Umbilical cord (tissue), 2 donors: ENCODE measurements around the gene TSPAN18. TPM values are rescaled to one million over a fixed set of nuclear protein-coding genes. Genes with fewer than 3 reads are reported as not detected.

Source experiments
- DNase-seq: peaks from one replicate; pipeline ENCODE4 v3.0.0-alpha.2; 2015; ENCODE audit warnings: low spot score
- total RNA-seq: library from RNA; depleted of rRNA; stranded (reverse); fragments of >200 nt; gene quantifications from one replicate; pipeline ENCODE4 v1.2.3, GENCODE V29; 2014; ENCODE audit warnings: low replicate concordance; ENCODE audit not compliant: insufficient read depth

Gene TSPAN18
- total RNA-seq, 1 donor from 2014 or later: 20.5 TPM

DNA sequence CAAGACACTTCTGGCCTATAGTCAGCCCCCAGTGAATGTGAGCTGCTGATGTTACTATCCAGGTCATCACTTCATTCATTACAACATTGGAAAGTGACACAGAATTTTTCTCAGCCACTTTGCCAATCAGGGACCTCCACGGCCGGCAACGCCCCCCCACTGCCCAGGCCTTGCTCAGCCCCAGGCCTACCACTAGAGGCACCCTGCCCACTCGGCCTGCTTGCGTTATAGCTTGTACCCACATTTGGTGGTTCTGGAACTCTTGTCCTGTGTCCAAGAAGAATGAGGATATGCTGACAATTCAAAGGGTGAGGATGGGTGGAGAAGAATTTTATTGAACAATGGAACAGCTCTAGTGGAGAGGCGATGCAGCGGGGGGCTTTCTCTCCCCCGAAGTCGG is 96.2 kb downstream of the TSPAN18 start:
- no peak for DNase-seq

DNA sequence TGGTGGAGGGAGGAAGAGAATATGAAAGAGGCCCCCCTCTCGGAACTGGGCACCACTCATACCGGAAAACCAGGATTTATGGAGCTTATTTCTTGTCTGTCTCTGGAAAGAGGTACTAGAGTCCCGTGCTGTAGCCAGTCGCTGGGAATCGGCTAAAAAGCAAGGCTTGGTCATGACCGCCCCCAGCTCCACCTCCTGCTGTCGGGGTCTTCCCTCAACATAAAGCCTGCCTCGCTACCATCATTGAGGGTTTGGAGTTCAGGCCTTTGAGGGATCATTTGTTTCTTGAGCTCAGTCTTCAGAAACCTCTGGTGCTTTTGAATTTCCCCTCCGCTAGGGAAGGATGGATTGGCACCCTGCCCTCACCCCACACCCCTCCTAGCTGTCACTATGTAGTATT is 97.1 kb downstream of the TSPAN18 start:
- DNase-seq: peak; percentile 56

DNA sequence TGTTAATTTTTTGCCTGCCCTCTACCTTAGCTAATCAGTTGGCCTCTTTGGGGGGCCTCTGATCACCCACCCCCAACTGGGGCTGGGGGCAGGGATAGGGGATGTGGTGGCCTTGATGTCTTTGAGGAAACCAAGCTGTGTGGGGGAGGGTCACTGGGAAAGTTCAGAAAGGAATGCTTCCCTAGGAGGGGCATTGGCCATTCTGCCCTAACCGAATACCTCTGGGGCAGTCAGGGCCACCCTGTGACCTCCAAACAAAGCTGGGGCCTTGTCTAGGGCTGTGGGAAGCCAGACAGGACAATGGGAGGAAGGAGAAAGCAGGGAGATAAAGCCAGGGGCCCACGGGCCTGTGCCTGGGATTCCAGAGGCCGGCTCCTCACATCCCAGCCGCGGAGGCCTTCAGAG is 97.5 kb downstream of the TSPAN18 start:
- DNase-seq: no peak

DNA sequence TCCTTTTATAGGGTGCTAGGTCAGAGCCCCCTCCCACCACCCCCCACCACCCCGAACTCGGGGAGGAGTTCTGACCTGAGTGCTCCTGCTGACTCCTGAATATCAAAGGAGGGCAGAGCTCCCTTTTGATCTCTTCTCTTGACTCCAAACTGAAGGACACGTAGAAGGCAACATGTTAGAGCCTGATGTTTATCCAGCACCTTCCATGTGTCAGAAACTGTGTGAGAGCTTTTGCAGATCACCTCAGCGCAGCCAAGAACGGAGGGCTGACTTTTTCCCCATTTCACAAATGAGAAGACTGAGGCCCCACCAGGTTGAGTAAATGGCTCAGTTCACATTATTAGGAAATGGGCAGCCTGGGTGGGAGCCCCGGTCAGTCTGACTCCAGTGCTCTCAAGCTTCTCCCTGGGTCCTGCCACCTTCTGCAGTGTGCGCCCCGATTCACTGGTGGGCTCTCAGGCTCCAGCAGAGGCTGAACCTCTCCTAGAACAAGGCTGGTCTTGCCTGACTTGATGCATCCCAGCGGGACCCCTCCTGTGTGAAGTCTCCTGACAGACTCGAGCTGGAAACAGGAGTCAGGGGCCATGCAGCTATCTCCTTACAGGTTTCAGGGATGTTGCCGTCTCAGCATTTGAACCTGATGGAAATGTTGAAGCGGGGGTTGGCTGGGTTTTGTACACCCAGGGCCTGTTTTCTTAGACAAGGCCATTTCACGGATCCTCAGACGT is 98.5 kb downstream of the TSPAN18 start:
- DNase-seq: no peak

DNA sequence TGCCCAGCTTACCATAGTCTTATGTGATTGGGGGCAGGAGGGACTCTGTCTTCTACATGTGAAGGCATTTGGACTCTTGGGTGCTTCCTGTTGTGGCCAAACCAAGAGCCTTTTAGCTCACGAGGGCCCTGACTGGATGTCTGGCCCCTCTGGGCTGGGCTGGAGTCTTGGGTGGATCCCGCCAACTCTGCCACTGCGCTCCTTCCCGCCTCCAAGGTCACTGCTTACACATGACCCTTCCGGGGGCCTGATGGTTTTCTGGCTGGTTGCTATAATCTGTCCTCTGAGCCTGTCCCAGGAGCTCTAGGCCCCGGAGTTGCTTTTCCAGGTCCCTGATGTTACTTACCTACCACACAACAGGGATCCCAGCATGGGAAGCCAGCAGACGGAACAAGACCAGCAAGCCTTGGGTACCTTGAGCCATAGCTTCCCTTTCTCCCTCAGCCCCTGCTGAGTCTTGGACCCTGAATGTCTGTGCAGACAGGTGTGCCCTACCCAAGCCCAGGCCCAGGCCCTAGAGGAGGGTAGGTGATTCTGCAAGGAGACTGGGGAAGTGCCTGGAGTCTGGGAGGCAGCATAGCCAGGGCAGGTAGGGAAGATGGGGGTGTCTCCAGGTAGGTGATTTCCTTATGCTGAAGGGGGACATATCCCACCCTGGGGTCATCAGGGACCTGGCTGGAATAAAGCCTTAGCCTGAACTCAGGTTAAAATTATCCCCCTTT is 100.3 kb downstream of the TSPAN18 start:
- DNase-seq: no peak

DNA sequence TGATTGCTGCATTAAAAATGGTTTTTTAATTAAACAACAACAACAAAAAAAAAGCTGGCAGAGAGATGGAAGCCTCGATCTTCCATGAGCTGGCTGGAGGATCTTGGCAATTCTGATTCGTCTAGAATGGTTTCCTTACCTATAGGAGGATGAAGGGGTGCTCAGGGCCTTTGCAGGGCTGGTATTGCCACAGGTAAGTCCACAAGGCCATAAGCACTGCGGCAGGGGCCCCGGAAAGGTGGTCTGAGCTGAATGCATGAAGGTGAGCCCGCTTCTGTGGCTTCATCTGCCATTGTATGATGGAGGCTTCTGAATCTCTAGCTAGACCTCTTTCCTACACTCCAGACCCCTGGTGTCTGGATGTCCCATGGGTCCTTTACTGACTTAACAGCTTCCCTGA is 101.5 kb downstream of the TSPAN18 start:
- DNase-seq: no peak

DNA sequence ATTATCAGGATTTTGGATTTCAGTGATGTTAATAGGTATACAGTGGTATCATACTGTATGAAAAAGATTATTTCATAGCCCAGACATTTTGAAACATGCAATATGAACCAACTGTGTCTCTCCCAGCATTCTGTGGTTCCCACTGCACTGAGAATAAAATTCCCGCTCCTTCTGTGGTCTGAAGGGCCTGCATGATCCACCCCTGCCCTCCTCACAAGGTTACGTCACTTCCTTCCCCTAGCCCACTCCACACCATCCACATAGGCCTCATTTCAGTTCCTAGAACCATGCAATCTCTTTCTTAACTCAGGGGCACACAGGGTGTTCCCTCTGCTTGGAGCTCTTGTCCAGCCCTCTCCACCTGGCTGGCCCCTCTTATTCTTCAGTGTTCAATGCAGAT is 103.1 kb downstream of the TSPAN18 start:
- DNase-seq: no peak

DNA sequence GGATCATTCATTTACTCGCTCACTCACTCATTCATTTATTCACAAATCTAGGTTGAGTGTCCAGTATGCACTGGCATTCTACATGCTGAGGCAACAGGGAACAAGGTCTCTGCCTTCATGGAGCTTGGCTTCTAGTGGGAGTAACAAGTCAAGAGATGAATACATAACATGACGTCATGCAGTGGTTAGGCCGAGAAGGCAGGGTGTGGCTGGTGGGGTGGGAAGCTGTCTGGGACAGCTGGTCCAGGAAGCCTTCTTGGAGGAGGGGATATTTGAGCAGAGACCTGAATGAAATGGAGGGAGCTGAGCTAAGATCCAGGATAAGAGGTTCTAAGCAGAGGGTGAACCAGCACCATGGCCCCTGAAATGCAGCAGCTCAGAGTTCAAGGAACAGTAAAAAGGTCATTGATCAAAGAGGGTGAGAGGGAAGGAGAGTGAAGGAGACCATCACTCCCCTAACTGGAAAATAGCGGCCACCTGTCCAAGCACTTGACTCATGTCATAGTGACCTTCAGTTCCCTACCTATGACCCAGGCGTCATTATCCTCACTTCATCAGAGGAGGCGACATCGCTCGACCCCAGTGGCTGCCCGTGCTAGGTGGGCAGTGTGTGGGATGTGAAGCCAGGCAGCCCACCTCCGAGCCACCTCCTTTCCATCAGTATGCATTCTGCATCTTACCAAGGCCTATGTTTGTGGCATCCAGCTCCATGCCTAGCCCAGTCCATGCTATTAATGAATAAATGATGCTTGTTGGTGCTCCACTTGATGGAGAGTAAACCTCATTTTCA is 105.0 kb downstream of the TSPAN18 start:
- no peak for DNase-seq

DNA sequence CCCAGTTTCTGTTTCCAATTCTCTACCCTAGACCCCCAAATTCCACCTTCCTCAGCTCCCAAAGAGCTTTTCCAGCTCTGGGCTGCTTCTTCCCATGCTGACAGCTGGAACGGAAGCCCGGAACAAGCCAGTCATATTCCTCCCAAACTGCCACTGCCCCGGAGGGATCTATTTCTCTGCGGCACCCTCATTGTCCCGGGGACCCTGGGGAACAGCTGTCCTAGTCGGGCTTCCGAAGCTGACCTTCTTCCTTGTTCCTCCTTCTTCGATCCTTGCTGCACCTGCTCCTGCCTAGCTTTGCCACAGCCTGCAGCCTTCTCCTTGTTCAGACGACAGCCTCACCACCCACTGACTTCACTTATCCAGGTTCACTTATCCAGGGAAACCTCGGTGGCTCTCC is 105.7 kb downstream of the TSPAN18 start:
- no peak for DNase-seq

DNA sequence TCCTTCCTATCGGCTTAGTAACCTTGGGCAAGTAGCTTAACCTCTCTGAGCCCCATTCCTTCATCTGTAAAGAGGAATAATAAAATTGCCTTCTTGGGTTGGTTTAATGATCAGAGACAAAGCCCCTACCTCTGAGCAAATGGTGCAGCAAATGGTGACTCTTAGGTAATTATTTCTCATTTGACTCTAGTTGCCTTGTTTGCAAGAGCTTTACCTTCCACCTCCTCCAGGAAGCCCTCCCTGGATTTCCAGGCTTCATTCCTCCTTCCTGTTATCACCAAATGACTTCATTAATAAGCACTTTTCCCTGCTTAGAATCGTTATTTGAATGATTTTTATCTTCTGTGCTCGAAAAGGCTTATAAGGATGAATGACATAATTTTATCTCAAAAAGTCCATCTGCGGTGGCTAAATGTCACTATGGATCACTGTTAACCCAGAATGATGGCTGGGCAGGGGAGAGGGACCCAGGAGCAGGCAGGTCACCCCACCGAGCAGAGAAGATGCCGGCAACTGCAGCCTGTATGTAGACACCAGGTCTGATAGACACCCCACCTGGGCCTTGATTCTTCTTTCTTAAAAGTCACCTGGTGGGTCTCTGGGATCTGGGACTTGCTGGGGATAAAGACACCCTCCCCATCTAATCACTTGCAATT is 106.6 kb downstream of the TSPAN18 start:
- DNase-seq: no peak

DNA sequence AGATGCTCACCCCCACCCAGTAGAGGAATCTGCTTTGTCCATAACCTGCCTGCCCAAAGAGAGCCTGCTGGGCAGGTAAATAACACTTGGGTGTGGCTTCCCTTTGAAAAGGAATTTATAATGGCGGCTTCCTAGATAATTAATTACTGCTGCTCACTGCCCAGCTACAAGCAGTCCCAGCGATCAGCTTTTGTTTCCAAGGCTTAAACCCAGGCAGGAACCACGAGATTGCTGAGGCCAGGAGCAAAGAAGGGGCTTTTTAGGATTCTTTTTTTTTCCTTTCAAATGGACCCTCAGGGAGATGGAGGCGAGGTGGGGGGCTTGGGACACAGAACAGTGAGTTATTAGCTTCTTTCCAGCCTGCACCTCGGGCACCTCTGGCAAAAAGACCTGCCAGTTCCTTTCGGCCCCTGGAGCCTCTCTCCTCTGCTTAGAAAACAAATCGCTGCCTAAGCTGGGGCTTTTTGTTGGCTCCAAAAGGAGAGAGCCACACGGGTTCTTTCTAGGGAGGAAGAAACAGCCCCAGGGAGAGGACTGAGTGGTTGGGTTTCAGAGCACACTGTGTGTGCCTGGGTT is 107.2 kb downstream of the TSPAN18 start:
- peak; percentile 91 for DNase-seq

DNA sequence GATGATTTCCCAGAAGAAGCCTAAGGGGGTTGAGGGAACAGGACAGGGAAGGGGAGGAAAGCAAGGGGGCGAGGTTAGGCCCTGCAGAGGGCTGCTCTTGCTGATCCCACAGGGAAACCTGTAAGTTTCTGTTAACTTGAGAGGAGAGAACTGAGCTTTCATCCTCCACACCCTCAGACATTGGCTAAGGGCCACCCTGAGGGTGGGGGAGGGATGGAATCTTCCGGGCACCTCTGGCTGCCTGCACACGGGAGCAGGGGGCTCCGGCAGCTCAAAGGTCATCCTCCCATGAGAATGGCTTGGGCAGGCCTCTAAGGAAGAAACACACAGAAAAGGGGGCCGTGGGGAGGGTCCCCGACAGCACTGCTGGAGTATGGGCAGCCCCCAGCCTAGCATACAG is 108.1 kb downstream of the TSPAN18 start:
- DNase-seq: peak; percentile 47

DNA sequence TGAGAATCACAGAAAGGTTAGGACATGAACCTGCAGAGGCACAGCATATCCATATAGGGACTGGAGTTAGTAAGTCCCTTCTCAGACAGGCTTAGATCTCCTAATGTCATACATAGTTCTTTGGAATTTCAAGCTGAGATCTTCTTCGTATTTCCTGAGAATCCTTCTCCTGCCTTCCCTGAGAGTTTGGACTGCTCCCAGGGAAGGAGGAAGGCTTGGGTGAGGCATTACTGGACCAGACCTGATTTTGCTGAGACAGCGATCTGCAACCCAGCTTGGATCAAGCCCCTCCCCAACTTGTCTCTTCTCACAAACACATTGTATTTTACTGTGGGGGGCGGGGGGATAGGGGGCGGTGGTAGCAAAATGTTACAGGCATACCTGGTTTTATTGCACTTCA is 108.5 kb downstream of the TSPAN18 start:
- DNase-seq: peak; percentile 93

DNA sequence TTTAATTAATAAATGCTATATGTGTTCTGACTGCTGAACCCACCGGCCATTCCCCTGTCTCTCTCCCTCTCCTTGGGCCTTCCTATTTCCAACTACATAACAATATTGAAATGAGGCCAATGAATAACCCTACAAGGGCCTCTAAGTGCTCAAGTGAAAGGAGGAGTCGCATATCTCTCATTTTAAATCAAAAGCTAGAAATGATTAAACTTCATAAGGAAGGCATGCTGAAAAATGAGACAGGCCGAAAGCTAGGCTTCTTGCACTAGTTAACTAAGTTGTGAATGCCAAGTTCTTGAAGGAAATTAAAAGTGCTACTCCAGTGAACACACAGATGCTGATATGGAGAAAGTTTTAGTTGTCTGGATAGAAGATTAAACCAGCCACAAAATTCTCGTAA is 109.2 kb downstream of the TSPAN18 start:
- DNase-seq: peak; percentile 90

DNA sequence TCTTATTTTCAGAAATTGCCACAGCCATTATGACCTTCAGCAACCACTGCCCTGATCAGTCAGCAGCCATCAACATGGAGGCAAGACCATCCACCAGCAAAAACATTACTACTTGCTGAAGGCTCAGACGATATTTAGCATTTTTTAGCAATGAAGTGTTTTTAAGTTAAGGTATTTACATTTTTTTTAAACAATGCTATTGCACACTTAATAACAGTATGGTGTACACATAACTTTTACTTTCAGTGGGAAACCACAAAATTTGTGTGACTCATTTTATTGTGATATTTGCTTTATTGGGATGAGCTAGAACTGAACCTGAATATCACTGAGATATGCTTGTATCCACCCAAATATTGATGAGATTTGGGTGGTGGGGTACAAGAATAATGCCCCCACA is 110.9 kb downstream of the TSPAN18 start:
- DNase-seq: no peak

DNA sequence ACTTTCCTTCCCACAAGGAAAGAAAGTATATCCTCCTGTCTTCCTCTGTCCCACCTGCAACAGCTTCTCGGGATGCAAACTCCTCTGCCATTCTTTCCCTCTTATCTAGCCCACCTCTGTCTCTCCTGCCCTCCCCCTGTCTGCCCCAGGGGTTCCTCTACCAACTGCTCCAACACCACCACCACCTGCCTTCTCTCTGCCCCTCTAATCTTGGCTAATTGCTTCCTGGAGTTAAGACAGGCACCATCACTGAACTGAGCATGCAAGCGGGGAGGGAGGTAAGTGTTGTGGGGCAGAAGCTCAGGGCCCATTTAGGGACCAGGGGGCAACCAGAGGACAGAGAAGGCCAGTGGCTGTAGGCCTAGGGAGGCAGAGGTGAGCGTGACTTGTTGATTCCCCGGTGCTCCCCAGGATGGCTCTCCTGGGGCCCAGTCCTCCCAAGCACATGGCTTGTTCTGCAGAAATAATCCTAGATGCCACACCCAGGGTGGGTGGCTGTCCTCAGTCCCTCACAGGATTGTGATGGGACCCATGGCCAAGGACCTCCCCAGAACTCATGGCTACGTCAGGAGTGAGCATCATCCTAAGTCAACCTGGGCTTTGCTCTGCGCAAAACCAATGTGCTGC is 112.8 kb downstream of the TSPAN18 start:
- DNase-seq: no peak

DNA sequence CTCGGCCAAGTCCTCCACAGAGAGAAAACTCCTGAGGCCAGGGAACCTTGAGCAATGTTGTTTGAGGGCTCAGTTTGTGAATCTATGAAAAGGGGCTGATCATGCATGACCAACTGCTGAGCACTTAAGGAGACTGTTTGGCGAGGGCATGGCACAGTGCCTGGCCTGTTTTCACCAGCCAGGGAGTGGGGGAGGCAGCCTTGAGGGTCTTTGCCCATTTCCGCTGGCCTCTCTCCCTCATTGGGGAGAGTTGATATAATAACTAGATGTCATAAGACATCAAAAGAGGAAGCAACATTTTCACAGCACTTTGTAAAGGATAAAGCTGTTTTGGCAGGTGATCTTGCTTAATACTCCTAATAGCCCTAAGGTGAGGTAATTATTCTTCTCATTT is 113.3 kb downstream of the TSPAN18 start:
- DNase-seq: no peak

DNA sequence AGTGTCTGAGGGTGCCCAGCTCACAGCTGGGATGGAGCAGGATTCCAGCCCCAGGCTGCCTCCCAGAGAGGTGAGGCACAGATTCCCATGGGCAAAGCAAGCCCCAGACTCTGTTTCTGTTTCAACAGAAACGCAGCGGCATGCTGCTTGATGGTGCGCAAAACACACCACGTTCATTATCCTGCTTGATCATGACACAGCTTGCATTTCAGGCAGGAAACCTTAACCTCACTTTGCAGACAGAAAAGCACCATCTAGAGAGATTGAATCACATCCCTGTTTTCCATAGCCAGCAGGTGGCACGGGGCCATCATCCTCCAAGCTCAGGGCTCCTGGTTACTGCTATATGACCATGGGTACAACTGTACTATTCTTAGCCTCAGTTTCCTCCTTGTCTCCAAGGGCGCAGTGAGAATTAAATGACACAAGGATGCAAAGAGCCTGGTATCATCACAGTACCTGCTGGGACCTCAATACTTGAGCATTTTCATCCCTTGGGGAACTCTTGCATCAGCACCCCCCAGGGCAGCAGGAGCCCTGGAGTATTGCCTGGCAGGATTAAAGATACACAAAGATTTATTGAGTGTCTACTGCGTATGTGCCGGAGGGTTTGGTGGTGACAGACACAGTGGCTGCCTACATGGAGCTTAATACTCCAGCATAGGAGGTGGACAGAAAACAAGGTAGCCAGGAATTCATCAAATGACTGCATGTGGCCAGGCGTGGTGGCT is 113.9 kb downstream of the TSPAN18 start:
- DNase-seq: no peak

DNA sequence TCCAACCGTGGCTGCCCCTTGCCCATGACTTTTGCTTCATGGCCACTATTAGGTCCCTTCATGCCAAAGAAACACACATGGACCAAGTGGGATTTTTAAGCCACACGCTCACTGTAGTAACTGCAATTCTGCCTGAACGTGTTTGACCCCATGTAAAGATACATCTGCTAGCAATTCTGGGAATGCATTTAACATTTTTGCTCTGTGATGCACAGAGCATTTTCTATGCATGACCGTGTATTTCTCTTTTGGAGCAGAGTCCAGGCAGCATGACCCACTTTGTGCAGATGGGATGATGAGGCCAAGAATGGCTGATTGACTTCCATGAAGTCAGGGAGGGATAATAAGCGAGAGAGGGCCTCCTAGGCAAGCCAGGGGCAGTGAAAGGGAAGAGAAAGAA is 115.5 kb downstream of the TSPAN18 start:
- DNase-seq: peak; percentile 90

DNA sequence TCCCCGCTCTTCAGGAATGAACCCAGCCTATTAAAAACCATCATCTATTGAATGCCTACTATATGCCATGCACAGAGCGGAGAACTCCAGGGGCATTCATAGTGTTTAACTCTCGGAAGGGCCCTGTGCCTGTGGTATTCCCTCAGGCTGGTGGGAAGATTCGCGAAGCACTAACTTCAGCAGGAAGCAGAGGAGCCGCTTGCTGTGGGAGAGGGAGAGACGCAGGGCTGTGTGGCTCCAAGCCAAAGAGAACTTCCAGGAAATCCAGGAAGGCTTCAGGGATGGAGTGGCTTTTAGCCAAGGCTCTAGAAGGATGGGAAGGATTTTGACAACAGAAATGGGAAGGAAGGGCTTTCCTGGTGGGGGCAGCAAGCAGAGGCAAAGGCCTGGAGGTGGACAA is 120.1 kb downstream of the TSPAN18 start:
- DNase-seq: no peak

DNA sequence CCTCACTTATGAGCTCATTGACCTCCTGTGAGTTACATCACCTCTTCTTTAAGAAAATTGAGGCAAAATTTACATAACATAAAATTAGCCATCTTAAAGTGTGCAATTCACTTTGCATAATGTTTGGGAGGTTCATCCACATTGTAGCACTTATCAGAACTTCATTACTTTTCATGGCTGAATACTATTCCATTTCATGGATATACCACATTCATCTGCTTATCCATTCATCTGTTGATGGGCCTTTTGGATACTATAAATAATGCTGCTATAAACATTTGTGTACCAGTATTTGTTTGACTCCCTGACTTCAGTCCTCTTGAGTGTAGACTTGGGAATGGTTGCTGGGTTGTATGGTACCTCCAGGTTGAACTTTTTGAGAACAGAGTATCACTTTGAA is 120.6 kb downstream of the TSPAN18 start:
- no peak for DNase-seq
